WTC11 (cell line): ENCODE measurements around the gene COPB2. TPM values are rescaled to one million over a fixed set of nuclear protein-coding genes. Genes with fewer than 3 reads are reported as not detected.

Experiments used
- ATAC-seq: fragments of 200-7000 bp; cut with Tn5 transposase; 2 replicates; pipeline ENCODE4 v1.10.0; 2021; ENCODE audit warnings: mild to moderate bottlenecking, moderate library complexity
- CTCF ChIA-PET: fragments of 300-600 bp; sonication (Branson Sonifier 250); formaldehyde crosslinking; loops from one replicate; lab custom pipeline; 2021; ENCODE audit warnings: antibody characterized with exemption; lab: Charles Lee
- POLR2A ChIA-PET: fragments of 350-600 bp; sonication (Branson Sonifier 250); formaldehyde crosslinking; loops from one replicate; lab custom pipeline; 2021; ENCODE audit warnings: antibody characterized with exemption; lab: Charles Lee
- DNase-seq: peaks from one replicate; pipeline ENCODE4 v3.0.0; 2021; ENCODE audit warnings: low spot score
- H3K27ac Mint-ChIP-seq: 2 replicates; pipeline ENCODE4 v1.8.0; 2021; ENCODE audit warnings: mixed read lengths
- H3K27me3 Mint-ChIP-seq: 2 replicates; pipeline ENCODE4 v1.8.0; 2021; ENCODE audit warnings: low read depth, mild to moderate bottlenecking, moderate library complexity, mixed read lengths
- H3K36me3 Mint-ChIP-seq: 2 replicates; pipeline ENCODE4 v1.8.0; 2021; ENCODE audit warnings: mixed read lengths
- H3K4me1 Mint-ChIP-seq: 2 replicates; pipeline ENCODE4 v1.8.0; 2022; ENCODE audit warnings: mixed read lengths
- H3K4me3 Mint-ChIP-seq: 2 replicates; pipeline ENCODE4 v1.8.0; 2021; ENCODE audit warnings: mild to moderate bottlenecking, moderate library complexity, mixed read lengths
- H3K9me3 Mint-ChIP-seq: 2 replicates; pipeline ENCODE4 v1.8.0; 2021; ENCODE audit warnings: mixed read lengths
- ATF1 ChIP-seq: sonication (generic); formaldehyde crosslinking; IDR thresholded peaks from 2 replicates; pipeline ENCODE4 v1.8.1; 2023; ENCODE audit warnings: mild to moderate bottlenecking, moderate library complexity, missing genetic modification reagents
- ESRRA ChIP-seq: sonication (generic); formaldehyde crosslinking; IDR thresholded peaks from 2 replicates; pipeline ENCODE4 v1.8.1; 2022; ENCODE audit warnings: mild to moderate bottlenecking, missing genetic modification reagents, borderline replicate concordance
- ETV6 ChIP-seq: sonication (generic); formaldehyde crosslinking; IDR thresholded peaks from 2 replicates; pipeline ENCODE4 v1.8.1; 2022; ENCODE audit warnings: mild to moderate bottlenecking, missing genetic modification reagents
- FOXJ3 ChIP-seq: sonication (generic); formaldehyde crosslinking; IDR thresholded peaks from 2 replicates; pipeline ENCODE4 v1.9.0; 2021; ENCODE audit warnings: missing genetic modification reagents, mild to moderate bottlenecking, borderline replicate concordance
- GABPB1 ChIP-seq: sonication (generic); formaldehyde crosslinking; IDR thresholded peaks from 2 replicates; pipeline ENCODE4 v1.8.1; 2023; ENCODE audit warnings: mild to moderate bottlenecking, missing genetic modification reagents
- GRHL2 ChIP-seq: fragments of 250-450 bp; sonication (Bioruptor Pico); IDR thresholded peaks from 2 replicates; pipeline ENCODE4 v1.8.0; 2022; ENCODE audit warnings: mild to moderate bottlenecking, moderate library complexity; ENCODE audit not compliant: insufficient replicate concordance, severe bottlenecking
- HMGA2 ChIP-seq: fragments of 250-450 bp; sonication (Bioruptor Pico); IDR thresholded peaks from 2 replicates; pipeline ENCODE4 v1.4.0; 2021; ENCODE audit warnings: mild to moderate bottlenecking, moderate library complexity
- JUN ChIP-seq: sonication (generic); formaldehyde crosslinking; IDR thresholded peaks from 2 replicates; pipeline ENCODE4 v1.8.0; 2023; ENCODE audit warnings: mild to moderate bottlenecking, missing genetic modification reagents
- MYBL2 ChIP-seq: sonication (generic); formaldehyde crosslinking; IDR thresholded peaks from 2 replicates; pipeline ENCODE4 v1.8.1; 2023; ENCODE audit warnings: mild to moderate bottlenecking, moderate library complexity, missing genetic modification reagents
- NR1H2 ChIP-seq: sonication (generic); formaldehyde crosslinking; IDR thresholded peaks from 2 replicates; pipeline ENCODE4 v1.9.0; 2021; ENCODE audit warnings: mild to moderate bottlenecking, moderate library complexity, missing genetic modification reagents
- NR3C1 ChIP-seq: sonication (generic); formaldehyde crosslinking; conservative IDR thresholded peaks from 2 replicates; pipeline ENCODE4 v1.8.1; 2023; ENCODE audit warnings: low read depth, mild to moderate bottlenecking, missing genetic modification reagents
- PRRX2 ChIP-seq: fragments of 250-450 bp; sonication (Bioruptor Pico); IDR thresholded peaks from 2 replicates; pipeline ENCODE4 v1.8.0; 2021; ENCODE audit warnings: mild to moderate bottlenecking
- RORB ChIP-seq: fragments of 250-450 bp; sonication (Bioruptor Pico); IDR thresholded peaks from 2 replicates; pipeline ENCODE4 v1.9.0; 2021; ENCODE audit warnings: mild to moderate bottlenecking
- TP53 ChIP-seq: sonication (generic); formaldehyde crosslinking; IDR thresholded peaks from 2 replicates; pipeline ENCODE4 v1.8.1; 2023; ENCODE audit warnings: mild to moderate bottlenecking, missing genetic modification reagents
- ZNF423 ChIP-seq: fragments of 250-450 bp; sonication (Bioruptor Pico); IDR thresholded peaks from 2 replicates; pipeline ENCODE4 v2.1.2; 2022; ENCODE audit warnings: mild to moderate bottlenecking, moderate library complexity
- total RNA-seq: library from RNA; stranded (reverse); gene quantifications from 3 replicates; pipeline ENCODE4 v1.2.3, GENCODE V29; 2021
- TF ChIP-seq, protein P1 (sequence below): fragments of 250-450 bp; sonication (Bioruptor Pico); conservative IDR thresholded peaks from 2 replicates; pipeline ENCODE4 v1.9.0; 2021; ENCODE audit warnings: mild to moderate bottlenecking
- TF ChIP-seq, protein P2 (sequence below): fragments of 250-450 bp; sonication (Bioruptor Pico); IDR thresholded peaks from 2 replicates; pipeline ENCODE4 v1.9.0; 2021; ENCODE audit warnings: mild to moderate bottlenecking
- TF ChIP-seq, protein P3 (sequence below): sonication (generic); formaldehyde crosslinking; IDR thresholded peaks from 2 replicates; pipeline ENCODE4 v1.8.1; 2022; ENCODE audit warnings: missing genetic modification reagents, borderline replicate concordance
- TF ChIP-seq, protein P4 (sequence below): sonication (generic); formaldehyde crosslinking; IDR thresholded peaks from 2 replicates; pipeline ENCODE4 v1.8.0; 2023; ENCODE audit warnings: mild to moderate bottlenecking, missing genetic modification reagents
- TF ChIP-seq, protein P5 (sequence below): sonication (generic); formaldehyde crosslinking; IDR thresholded peaks from 2 replicates; pipeline ENCODE4 v1.8.0; 2022; ENCODE audit warnings: missing genetic modification reagents
- TF ChIP-seq, protein P6 (sequence below): sonication (generic); formaldehyde crosslinking; IDR thresholded peaks from 2 replicates; pipeline ENCODE4 v1.8.1; 2022; ENCODE audit warnings: low read depth, mild to moderate bottlenecking, moderate library complexity, missing genetic modification reagents, borderline replicate concordance

Gene COPB2
- total RNA-seq, 1 experiment from 2014 or later = 141 TPM

DNA sequence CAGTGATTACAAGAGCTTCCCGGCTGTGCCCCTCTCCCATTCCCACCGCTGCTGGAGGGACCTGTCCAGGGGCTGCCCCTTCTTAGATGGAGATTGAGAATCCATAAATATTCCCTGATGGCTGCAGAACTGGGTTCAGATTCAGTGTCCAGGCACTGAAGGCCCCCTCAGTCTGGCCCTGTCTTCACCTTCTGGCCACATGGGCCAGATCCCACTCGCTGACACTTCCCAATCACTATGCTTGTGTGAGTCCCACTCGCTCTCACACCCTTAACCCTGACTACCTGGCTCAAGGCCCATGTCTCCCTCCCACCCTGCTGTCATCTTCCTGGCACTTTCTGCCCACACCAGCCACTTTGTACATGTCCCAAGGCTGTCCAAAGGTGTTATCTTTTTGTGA is 61.1 kb downstream of the COPB2 start:
- ChIA-PET CTCF (interaction anchor here (1.0 to 2.3 kb wide), 10 partner anchors 10 to 575 kb away, joined by 3 to 62 read pairs (median 7); no protein-coding TSS in a partner anchor), POLR2A (interaction anchor here (0.6 kb wide), 1 partner anchor 484 kb away, joined by 3 read pairs; no protein-coding TSS in a partner anchor)
- H3K4me1 Mint-ChIP-seq = peaks cover 4% of the 10 kb centered on the region; the same call in 1 of the 2 replicates
- H3K27me3 Mint-ChIP-seq = peaks cover 54% of the 10 kb centered on the region
- DNase-seq (no peak), ATAC-seq (no peak)
- H3K27ac Mint-ChIP-seq = no peak overlapping the region
- H3K4me3 Mint-ChIP-seq = no peak overlapping the region
- TF ChIP-seq NR3C1 (CRISPR knock-in tag) (no peak), MYBL2 (CRISPR knock-in tag) (no peak), ETV6 (CRISPR knock-in tag) (no peak), PRRX2 (CRISPR knock-in tag) (no peak), ESRRA (CRISPR knock-in tag) (no peak), FOXJ3 (CRISPR knock-in tag) (no peak), NR1H2 (CRISPR knock-in tag) (no peak), TP53 (CRISPR knock-in tag) (no peak), HMGA2 (CRISPR knock-in tag) (no peak), JUN (no peak), ZNF423 (no peak)
- TF ChIP-seq, protein P1, sequence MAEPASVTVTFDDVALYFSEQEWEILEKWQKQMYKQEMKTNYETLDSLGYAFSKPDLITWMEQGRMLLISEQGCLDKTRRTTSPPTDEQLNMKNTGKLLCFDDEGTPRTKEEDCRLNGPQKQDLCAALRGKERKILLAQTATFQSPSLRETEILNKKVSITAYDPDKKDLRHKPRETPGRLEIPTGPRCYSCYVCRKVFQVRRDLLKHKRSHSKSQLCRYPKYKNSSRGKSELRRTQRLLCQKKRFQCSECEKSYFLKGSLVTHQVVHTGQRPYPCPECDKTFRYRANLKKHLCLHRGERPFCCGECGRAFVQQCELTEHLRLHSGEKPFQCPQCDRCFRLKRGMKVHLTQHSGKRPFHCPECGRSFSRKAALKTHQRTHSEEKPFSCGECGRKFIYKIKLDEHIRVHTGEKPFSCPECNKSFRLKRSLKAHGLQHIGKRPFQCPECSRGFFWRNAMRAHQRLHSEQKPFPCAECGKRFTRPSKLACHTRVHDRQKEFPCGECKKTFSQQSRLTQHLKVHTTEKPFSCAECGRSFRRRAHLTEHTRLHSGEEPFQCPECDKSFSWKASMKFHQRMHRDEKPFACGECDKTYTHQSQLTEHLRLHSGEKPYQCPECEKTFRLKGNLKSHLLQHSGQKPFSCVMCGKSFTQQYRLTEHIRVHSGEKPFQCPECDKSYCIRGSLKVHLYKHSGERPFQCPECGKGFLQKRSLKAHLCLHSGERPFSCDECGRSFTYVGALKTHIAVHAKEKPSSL (CRISPR knock-in tag) = no peak
- TF ChIP-seq, protein P2, sequence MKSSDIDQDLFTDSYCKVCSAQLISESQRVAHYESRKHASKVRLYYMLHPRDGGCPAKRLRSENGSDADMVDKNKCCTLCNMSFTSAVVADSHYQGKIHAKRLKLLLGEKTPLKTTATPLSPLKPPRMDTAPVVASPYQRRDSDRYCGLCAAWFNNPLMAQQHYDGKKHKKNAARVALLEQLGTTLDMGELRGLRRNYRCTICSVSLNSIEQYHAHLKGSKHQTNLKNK (CRISPR knock-in tag) = no peak
- TF ChIP-seq, protein P3, sequence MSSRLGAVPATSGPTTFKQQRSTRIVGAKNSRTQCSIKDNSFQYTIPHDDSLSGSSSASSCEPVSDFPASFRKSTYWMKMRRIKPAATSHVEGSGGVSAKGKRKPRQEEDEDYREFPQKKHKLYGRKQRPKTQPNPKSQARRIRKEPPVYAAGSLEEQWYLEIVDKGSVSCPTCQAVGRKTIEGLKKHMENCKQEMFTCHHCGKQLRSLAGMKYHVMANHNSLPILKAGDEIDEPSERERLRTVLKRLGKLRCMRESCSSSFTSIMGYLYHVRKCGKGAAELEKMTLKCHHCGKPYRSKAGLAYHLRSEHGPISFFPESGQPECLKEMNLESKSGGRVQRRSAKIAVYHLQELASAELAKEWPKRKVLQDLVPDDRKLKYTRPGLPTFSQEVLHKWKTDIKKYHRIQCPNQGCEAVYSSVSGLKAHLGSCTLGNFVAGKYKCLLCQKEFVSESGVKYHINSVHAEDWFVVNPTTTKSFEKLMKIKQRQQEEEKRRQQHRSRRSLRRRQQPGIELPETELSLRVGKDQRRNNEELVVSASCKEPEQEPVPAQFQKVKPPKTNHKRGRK (CRISPR knock-in tag) = no peak
- TF ChIP-seq, protein P4, sequence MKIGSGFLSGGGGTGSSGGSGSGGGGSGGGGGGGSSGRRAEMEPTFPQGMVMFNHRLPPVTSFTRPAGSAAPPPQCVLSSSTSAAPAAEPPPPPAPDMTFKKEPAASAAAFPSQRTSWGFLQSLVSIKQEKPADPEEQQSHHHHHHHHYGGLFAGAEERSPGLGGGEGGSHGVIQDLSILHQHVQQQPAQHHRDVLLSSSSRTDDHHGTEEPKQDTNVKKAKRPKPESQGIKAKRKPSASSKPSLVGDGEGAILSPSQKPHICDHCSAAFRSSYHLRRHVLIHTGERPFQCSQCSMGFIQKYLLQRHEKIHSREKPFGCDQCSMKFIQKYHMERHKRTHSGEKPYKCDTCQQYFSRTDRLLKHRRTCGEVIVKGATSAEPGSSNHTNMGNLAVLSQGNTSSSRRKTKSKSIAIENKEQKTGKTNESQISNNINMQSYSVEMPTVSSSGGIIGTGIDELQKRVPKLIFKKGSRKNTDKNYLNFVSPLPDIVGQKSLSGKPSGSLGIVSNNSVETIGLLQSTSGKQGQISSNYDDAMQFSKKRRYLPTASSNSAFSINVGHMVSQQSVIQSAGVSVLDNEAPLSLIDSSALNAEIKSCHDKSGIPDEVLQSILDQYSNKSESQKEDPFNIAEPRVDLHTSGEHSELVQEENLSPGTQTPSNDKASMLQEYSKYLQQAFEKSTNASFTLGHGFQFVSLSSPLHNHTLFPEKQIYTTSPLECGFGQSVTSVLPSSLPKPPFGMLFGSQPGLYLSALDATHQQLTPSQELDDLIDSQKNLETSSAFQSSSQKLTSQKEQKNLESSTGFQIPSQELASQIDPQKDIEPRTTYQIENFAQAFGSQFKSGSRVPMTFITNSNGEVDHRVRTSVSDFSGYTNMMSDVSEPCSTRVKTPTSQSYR (CRISPR knock-in tag) = no peak
- H3K9me3 Mint-ChIP-seq = no peaks in the 10 kb centered on the region
- no peaks in the 10 kb centered on the region for H3K36me3 Mint-ChIP-seq

DNA sequence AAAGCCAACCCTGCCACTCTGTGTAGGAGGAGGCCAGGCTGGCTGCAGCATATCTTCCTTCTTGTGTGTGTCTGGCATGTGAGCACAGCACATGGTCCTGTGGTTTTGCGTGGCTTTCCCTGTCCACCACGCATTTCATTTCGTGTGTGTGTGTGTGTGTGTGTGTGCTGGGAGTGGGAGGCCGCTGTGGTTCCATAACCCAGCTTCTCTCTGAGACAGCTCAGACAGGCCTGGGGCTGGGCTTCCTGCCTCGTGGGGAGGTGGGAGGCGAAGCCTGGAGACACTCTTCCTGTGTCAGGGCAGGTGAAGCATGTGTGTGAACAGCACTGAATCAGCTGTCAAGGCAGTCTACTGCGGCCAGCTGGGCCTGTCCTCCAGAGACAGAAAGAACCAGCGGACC is 61.6 kb downstream of the COPB2 start:
- H3K27ac Mint-ChIP-seq = no peak overlapping the region
- H3K27me3 Mint-ChIP-seq = peaks cover 50% of the 10 kb centered on the region
- CTCF ChIA-PET = interaction anchor here (1.9 to 2.3 kb wide), 3 partner anchors 10 to 216 kb away, joined by 7 to 62 read pairs (median 43); no protein-coding TSS in a partner anchor
- H3K4me3 Mint-ChIP-seq = no peak overlapping the region
- H3K36me3 Mint-ChIP-seq = no peaks in the 10 kb centered on the region
- no peak for DNase-seq
- no peaks in the 10 kb centered on the region for H3K9me3 Mint-ChIP-seq
- H3K4me1 Mint-ChIP-seq = peaks cover 4% of the 10 kb centered on the region; the same call in 1 of the 2 replicates
- POLR2A ChIA-PET = interaction anchor here (0.6 kb wide), 1 partner anchor 483 kb away, joined by 3 read pairs; no protein-coding TSS in a partner anchor
- ATAC-seq = no peak
- TF ChIP-seq, protein P5, sequence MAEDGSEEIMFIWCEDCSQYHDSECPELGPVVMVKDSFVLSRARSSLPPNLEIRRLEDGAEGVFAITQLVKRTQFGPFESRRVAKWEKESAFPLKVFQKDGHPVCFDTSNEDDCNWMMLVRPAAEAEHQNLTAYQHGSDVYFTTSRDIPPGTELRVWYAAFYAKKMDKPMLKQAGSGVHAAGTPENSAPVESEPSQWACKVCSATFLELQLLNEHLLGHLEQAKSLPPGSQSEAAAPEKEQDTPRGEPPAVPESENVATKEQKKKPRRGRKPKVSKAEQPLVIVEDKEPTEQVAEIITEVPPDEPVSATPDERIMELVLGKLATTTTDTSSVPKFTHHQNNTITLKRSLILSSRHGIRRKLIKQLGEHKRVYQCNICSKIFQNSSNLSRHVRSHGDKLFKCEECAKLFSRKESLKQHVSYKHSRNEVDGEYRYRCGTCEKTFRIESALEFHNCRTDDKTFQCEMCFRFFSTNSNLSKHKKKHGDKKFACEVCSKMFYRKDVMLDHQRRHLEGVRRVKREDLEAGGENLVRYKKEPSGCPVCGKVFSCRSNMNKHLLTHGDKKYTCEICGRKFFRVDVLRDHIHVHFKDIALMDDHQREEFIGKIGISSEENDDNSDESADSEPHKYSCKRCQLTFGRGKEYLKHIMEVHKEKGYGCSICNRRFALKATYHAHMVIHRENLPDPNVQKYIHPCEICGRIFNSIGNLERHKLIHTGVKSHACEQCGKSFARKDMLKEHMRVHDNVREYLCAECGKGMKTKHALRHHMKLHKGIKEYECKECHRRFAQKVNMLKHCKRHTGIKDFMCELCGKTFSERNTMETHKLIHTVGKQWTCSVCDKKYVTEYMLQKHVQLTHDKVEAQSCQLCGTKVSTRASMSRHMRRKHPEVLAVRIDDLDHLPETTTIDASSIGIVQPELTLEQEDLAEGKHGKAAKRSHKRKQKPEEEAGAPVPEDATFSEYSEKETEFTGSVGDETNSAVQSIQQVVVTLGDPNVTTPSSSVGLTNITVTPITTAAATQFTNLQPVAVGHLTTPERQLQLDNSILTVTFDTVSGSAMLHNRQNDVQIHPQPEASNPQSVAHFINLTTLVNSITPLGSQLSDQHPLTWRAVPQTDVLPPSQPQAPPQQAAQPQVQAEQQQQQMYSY (CRISPR knock-in tag) = no peak
- no peak for TF ChIP-seq ESRRA (CRISPR knock-in tag)
- TF ChIP-seq, protein P6, sequence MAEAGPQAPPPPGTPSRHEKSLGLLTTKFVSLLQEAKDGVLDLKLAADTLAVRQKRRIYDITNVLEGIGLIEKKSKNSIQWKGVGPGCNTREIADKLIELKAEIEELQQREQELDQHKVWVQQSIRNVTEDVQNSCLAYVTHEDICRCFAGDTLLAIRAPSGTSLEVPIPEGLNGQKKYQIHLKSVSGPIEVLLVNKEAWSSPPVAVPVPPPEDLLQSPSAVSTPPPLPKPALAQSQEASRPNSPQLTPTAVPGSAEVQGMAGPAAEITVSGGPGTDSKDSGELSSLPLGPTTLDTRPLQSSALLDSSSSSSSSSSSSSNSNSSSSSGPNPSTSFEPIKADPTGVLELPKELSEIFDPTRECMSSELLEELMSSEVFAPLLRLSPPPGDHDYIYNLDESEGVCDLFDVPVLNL (CRISPR knock-in tag) = no peak
- no peak for TF ChIP-seq GRHL2
- TF ChIP-seq RORB = no peak
- TF ChIP-seq GABPB1 (CRISPR knock-in tag) = no peak
- no peak for TF ChIP-seq ATF1
- TF ChIP-seq, protein P3 (CRISPR knock-in tag) = no peak
- TF ChIP-seq NR3C1 (CRISPR knock-in tag) = no peak
